Measurements from ENCODE around the gene HERPUD1. TPM values are rescaled to one million over a fixed set of nuclear protein-coding genes. Genes with fewer than 3 reads are reported as not detected.

Gene HERPUD1
- total and polyA plus RNA-seq, 2 of the 13 experiments (the other 11 are each of a cell fraction or from before 2014, with no cell fraction given) = 96.2 to 323 TPM

DNA sequence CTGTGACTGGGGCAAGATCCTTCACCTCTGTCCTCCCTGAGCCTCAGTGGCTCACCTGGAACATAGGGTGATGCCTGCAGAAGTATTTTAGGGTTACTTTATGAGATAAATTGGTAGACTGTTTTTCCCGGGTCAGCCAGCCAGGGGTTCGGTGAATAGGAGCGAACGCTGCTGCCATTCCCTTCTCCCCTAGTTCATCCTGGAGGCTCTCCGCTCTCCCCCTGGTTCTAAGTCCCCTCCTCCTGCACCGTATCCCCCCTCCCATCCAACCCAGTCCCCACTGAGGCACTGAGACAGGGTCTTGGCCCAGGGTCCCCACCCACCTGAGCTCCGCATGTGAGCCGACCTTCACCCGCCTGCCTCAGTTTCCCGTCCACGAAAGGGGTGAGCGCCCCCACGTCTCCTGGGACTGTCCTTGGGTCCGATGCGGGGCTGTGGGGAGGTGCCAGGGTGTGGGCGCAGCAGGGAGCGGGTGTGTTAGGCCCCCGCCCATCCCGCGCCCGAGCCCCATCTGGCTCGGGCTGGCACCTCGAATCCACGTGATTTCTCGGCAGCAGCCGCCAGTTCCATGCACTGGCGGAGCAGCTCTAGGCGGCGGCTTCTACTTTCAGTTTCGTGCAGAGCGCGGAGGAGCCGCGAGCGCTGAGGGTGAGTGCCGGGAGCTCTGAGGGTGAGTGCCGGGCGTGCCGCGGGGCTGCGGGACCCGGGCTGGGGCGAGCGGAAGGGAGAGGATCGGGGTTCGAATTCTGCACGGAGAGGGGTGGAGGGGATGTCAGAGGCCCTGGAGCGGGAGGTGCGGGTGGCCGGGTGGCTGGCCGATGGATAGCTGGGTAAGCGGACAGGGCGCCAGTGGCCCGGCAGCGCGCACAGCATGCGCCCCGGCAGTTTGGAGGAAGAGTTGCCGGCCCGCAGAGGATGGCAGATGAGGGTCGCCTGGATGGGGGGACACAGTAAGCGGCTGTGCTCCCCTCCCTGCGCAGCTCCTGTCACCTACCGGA lies 57.3 kb downstream of the HERPUD1 start, which contains the start of gene NLRC5 (continued):
- 0 out of 2 replicates have a peak, but pooled peaks have one; percentile 68 for TF ChIP-seq CAMTA2 (CRISPR knock-in tag; IDR thresholded peaks at IDR 0.05; ENCODE audit: borderline replicate concordance)
- no peak for TF ChIP-seq ZC3H13 (CRISPR knock-in tag; IDR thresholded peaks at IDR 0.05)
- TF ChIP-seq, protein P1, sequence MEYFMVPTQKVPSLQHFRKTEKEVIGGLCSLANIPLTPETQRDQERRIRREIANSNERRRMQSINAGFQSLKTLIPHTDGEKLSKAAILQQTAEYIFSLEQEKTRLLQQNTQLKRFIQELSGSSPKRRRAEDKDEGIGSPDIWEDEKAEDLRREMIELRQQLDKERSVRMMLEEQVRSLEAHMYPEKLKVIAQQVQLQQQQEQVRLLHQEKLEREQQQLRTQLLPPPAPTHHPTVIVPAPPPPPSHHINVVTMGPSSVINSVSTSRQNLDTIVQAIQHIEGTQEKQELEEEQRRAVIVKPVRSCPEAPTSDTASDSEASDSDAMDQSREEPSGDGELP (IDR thresholded peaks at IDR 0.05; ENCODE audit: borderline replicate concordance, low read depth) = no peak
- TF ChIP-seq MIER2 (CRISPR knock-in tag; IDR thresholded peaks at IDR 0.05) = no peak
- no peak for TF ChIP-seq ARNT (IDR thresholded peaks at IDR 0.05)
- no peak for TF ChIP-seq ZNF660 (CRISPR knock-in tag; IDR thresholded peaks at IDR 0.05; ENCODE audit: borderline replicate concordance, low read depth)
- no peak for TF ChIP-seq ZNF276 (CRISPR knock-in tag; IDR thresholded peaks at IDR 0.05; ENCODE audit: low read depth)
- TF ChIP-seq ZNF777 (CRISPR knock-in tag; IDR thresholded peaks at IDR 0.05) = peak; percentile 49
- no peak for TF ChIP-seq NFE2L2 (IDR thresholded peaks at IDR 0.05; ENCODE audit: low read length)
- TF ChIP-seq, protein P2, sequence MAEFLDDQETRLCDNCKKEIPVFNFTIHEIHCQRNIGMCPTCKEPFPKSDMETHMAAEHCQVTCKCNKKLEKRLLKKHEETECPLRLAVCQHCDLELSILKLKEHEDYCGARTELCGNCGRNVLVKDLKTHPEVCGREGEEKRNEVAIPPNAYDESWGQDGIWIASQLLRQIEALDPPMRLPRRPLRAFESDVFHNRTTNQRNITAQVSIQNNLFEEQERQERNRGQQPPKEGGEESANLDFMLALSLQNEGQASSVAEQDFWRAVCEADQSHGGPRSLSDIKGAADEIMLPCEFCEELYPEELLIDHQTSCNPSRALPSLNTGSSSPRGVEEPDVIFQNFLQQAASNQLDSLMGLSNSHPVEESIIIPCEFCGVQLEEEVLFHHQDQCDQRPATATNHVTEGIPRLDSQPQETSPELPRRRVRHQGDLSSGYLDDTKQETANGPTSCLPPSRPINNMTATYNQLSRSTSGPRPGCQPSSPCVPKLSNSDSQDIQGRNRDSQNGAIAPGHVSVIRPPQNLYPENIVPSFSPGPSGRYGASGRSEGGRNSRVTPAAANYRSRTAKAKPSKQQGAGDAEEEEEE (CRISPR knock-in tag; IDR thresholded peaks at IDR 0.05; ENCODE audit: borderline replicate concordance) = no peak
- no peak for TF ChIP-seq SKI (IDR thresholded peaks at IDR 0.05; ENCODE audit: partially characterized antibody)
- TF ChIP-seq ZNF674 (CRISPR knock-in tag; IDR thresholded peaks at IDR 0.05; ENCODE audit: low read depth) = no peak
- TF ChIP-seq USF2 (IDR thresholded peaks at IDR 0.05; ENCODE audit: low read depth, low read length) = no peak
- TF ChIP-seq USF2 (CRISPR knock-in tag; IDR thresholded peaks at IDR 0.05; ENCODE audit: borderline replicate concordance) = peak; percentile 55; the same call in 1 of the 2 replicates
- TF ChIP-seq ZSCAN30 (CRISPR knock-in tag; IDR thresholded peaks at IDR 0.05) = no peak
- TF ChIP-seq SAFB2 (CRISPR knock-in tag; IDR thresholded peaks at IDR 0.05; ENCODE audit: borderline replicate concordance, low read depth) = 0 out of 2 replicates have a peak, but pooled peaks have one; percentile 43
